Measurements from ENCODE around the gene C3orf18. TPM values are rescaled to one million over a fixed set of nuclear protein-coding genes. Genes with fewer than 3 reads are reported as not detected.

The C3orf18 gene
- total RNA-seq, 1 donor from 2014 or later: 7.2 TPM

GRCh38 chr3:50582083-50582482 lies 14.5 kb upstream of the C3orf18 start:
- no peak overlapping the region for H3K4me2 ChIP-seq (ENCODE audit: low read length)
- H4K20me1 ChIP-seq (ENCODE audit: insufficient read depth, low read length): no peaks in the 10 kb centered on the region
- H3K27ac ChIP-seq (ENCODE audit: low read depth, low read length): no peak overlapping the region
- no peak overlapping the region for H3K27ac Mint-ChIP-seq (ENCODE audit: unreplicated experiment)
- H3K9me3 ChIP-seq (ENCODE audit: insufficient read depth, low read depth, low read length): no peaks in the 10 kb centered on the region
- no peak for DNase-seq (ENCODE audit: low read depth)
- TF ChIP-seq EZH2 (IDR thresholded peaks at IDR 0.05; ENCODE audit: insufficient read depth, low read length) (no peak), CTCF (IDR thresholded peaks at IDR 0.05; ENCODE audit: insufficient read depth, low read depth, low read length) (no peak)
- no peak overlapping the region for H3K9ac ChIP-seq (ENCODE audit: low read length)
- H2AFZ ChIP-seq (ENCODE audit: low read depth, low read length): no peak overlapping the region
- FAIRE-seq: no peak
- no peaks in the 10 kb centered on the region for H3K79me2 ChIP-seq (ENCODE audit: insufficient read depth, low read length)
- H3K36me3 ChIP-seq (ENCODE audit: insufficient read depth, low read length): peaks cover under 1% of the 10 kb centered on the region
- H3K4me3 ChIP-seq (ENCODE audit: insufficient read depth, low read depth, low read length): no peak overlapping the region
- H3K36me3 Mint-ChIP-seq (ENCODE audit: low read depth, unreplicated experiment): peaks cover 20% of the 10 kb centered on the region
- no peaks in the 10 kb centered on the region for H3K9me3 Mint-ChIP-seq (ENCODE audit: unreplicated experiment)
- no peaks in the 10 kb centered on the region for H3K27me3 ChIP-seq (ENCODE audit: insufficient read depth, low read length)
- no peaks in the 10 kb centered on the region for H3K27me3 Mint-ChIP-seq (ENCODE audit: low read depth, unreplicated experiment)
- H3K4me1 Mint-ChIP-seq (ENCODE audit: low read depth, unreplicated experiment): peaks cover 8% of the 10 kb centered on the region
- H3K4me1 ChIP-seq (ENCODE audit: insufficient read depth, low read length): no peaks in the 10 kb centered on the region
- no peak overlapping the region for H3K4me3 Mint-ChIP-seq (ENCODE audit: unreplicated experiment)

GRCh38 chr3:50581459-50581842 lies 13.9 kb upstream of the C3orf18 start:
- Mint-ChIP-seq H3K36me3 (ENCODE audit: low read depth, unreplicated experiment) (peaks cover 20% of the 10 kb centered on the region), H3K4me1 (ENCODE audit: low read depth, unreplicated experiment) (peaks cover 8% of the 10 kb centered on the region), H3K4me3 (ENCODE audit: unreplicated experiment) (no peak overlapping the region), H3K27me3 (ENCODE audit: low read depth, unreplicated experiment) (no peaks in the 10 kb centered on the region), H3K9me3 (ENCODE audit: unreplicated experiment) (no peaks in the 10 kb centered on the region), H3K27ac (ENCODE audit: unreplicated experiment) (no peak overlapping the region)
- FAIRE-seq (no peak), DNase-seq (ENCODE audit: low read depth) (no peak)
- Histone ChIP-seq H4K20me1 (ENCODE audit: insufficient read depth, low read length) (no peaks in the 10 kb centered on the region), H3K79me2 (ENCODE audit: insufficient read depth, low read length) (no peaks in the 10 kb centered on the region), H3K9me3 (ENCODE audit: insufficient read depth, low read depth, low read length) (no peaks in the 10 kb centered on the region), H2AFZ (ENCODE audit: low read depth, low read length) (no peak overlapping the region), H3K36me3 (ENCODE audit: insufficient read depth, low read length) (peaks cover 2% of the 10 kb centered on the region), H3K4me3 (ENCODE audit: insufficient read depth, low read depth, low read length) (no peak overlapping the region), H3K4me1 (ENCODE audit: insufficient read depth, low read length) (no peaks in the 10 kb centered on the region), H3K27me3 (ENCODE audit: insufficient read depth, low read length) (no peaks in the 10 kb centered on the region), H3K9ac (ENCODE audit: low read length) (no peak overlapping the region), H3K27ac (ENCODE audit: low read depth, low read length) (no peak overlapping the region), H3K4me2 (ENCODE audit: low read length) (no peak overlapping the region)
- no peak for TF ChIP-seq EZH2 (IDR thresholded peaks at IDR 0.05; ENCODE audit: insufficient read depth, low read length)
- TF ChIP-seq CTCF (IDR thresholded peaks at IDR 0.05; ENCODE audit: insufficient read depth, low read depth, low read length): no peak

- no peak for TF ChIP-seq EZH2 (IDR thresholded peaks at IDR 0.05; ENCODE audit: insufficient read depth, low read length)
- no peak for TF ChIP-seq CTCF (IDR thresholded peaks at IDR 0.05; ENCODE audit: insufficient read depth, low read depth, low read length)
Observed at GRCh38 chr3:50580683-50581458, 13.3 kb upstream of the C3orf18 start.

More at GRCh38 chr3:50580683-50581458, 13.3 kb upstream of the C3orf18 start:
- Mint-ChIP-seq H3K36me3 (ENCODE audit: low read depth, unreplicated experiment) (peaks cover 20% of the 10 kb centered on the region), H3K9me3 (ENCODE audit: unreplicated experiment) (no peaks in the 10 kb centered on the region), H3K27me3 (ENCODE audit: low read depth, unreplicated experiment) (no peaks in the 10 kb centered on the region), H3K4me1 (ENCODE audit: low read depth, unreplicated experiment) (peaks cover 8% of the 10 kb centered on the region), H3K27ac (ENCODE audit: unreplicated experiment) (no peak overlapping the region), H3K4me3 (ENCODE audit: unreplicated experiment) (no peak overlapping the region)
- DNase-seq (ENCODE audit: low read depth) (no peak), FAIRE-seq (no peak)
- H3K9ac ChIP-seq (ENCODE audit: low read length): no peak overlapping the region
- no peaks in the 10 kb centered on the region for H3K27me3 ChIP-seq (ENCODE audit: insufficient read depth, low read length)
- H3K27ac ChIP-seq (ENCODE audit: low read depth, low read length): no peak overlapping the region
- H3K36me3 ChIP-seq (ENCODE audit: insufficient read depth, low read length): peaks cover 2% of the 10 kb centered on the region
- no peak overlapping the region for H3K4me2 ChIP-seq (ENCODE audit: low read length)
- H3K79me2 ChIP-seq (ENCODE audit: insufficient read depth, low read length): no peaks in the 10 kb centered on the region
- H2AFZ ChIP-seq (ENCODE audit: low read depth, low read length): no peak overlapping the region
- H3K4me3 ChIP-seq (ENCODE audit: insufficient read depth, low read depth, low read length): no peak overlapping the region
- H4K20me1 ChIP-seq (ENCODE audit: insufficient read depth, low read length): no peaks in the 10 kb centered on the region
- no peaks in the 10 kb centered on the region for H3K9me3 ChIP-seq (ENCODE audit: insufficient read depth, low read depth, low read length)
- no peaks in the 10 kb centered on the region for H3K4me1 ChIP-seq (ENCODE audit: insufficient read depth, low read length)
